CD4-positive, alpha-beta T cell treated with Interleukin-6 for 4 hours (primary cell): ENCODE data around the gene HEG1.
A peak's percentile ranks its signal among the peaks of the same experiment; 100 is the strongest.

Source experiments
- DNase-seq: peaks from one replicate; pipeline ENCODE4 v3.0.0-alpha.2; 2020; ENCODE audit warnings: mixed read lengths

Gene HEG1

DNA sequence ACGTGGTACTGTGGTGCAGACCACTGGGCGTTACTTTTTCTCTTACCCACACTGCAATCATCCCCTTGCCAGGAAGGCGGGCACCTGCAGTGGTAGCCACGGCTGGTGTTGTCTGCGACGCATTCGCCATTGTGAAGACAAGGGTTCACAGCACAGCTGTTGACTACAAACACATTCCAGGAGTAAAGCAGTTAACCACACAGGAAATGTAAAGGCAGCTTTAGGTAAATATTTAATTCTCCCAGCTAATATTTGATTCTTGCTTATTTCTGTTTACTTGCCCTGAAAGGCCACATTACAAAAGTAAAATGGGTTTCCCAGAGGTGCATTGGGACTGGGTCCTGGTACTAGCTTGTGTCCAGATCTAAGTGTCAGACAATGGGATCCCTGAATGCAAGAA lies 45.4 kb downstream of the HEG1 start:
- no peak for DNase-seq

GRCh38 chr3:125008766-125009165 lies 47.0 kb downstream of the HEG1 start:
- DNase-seq: no peak

DNA sequence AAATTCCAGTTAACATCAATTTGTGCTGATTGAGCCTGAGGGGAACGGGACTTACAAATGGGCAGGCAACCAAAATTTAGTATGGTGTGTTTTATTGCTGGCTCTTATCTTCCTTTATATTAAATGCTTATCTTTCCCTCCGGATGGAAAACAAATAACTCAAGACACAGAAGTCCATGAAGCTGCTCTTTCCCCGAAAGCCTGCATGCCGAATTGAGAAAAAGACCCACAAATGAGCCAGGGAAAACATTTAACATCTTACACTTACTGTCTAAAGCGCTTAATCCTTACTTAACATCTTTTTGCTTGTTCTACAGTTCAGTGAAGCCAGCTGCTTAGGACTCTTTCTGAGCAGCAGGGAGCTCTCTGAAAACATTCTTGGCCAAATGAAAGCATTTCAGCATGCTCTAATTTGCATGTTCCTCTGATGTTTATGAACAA lies 49.5 kb downstream of the HEG1 start:
- no peak for DNase-seq

DNA sequence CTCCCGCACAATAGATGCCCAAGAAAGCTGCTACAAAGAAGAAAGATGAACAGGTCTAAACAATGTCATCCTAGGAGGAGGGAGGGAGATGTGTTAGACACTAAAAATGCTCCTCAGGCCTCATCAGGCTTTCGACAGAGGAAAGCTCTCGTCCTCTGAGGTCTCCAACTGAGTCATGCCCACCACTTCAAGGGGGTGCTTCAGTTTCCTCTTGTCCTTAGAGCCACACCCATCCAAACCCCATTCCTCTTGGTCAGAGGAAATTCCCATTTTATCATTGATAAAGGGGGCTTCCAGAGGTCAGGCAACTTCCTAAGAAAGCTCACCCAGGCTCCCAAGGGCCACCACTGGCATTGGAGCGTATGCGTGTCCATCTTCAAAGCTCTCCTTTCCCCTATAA lies 50.1 kb downstream of the HEG1 start:
- DNase-seq: no peak

GRCh38 chr3:125005222-125005621 lies 50.6 kb downstream of the HEG1 start:
- no peak for DNase-seq

GRCh38 chr3:125003859-125004595 lies 51.8 kb downstream of the HEG1 start:
- DNase-seq: no peak

GRCh38 chr3:125003369-125003853 lies 52.4 kb downstream of the HEG1 start:
- DNase-seq: no peak

DNA sequence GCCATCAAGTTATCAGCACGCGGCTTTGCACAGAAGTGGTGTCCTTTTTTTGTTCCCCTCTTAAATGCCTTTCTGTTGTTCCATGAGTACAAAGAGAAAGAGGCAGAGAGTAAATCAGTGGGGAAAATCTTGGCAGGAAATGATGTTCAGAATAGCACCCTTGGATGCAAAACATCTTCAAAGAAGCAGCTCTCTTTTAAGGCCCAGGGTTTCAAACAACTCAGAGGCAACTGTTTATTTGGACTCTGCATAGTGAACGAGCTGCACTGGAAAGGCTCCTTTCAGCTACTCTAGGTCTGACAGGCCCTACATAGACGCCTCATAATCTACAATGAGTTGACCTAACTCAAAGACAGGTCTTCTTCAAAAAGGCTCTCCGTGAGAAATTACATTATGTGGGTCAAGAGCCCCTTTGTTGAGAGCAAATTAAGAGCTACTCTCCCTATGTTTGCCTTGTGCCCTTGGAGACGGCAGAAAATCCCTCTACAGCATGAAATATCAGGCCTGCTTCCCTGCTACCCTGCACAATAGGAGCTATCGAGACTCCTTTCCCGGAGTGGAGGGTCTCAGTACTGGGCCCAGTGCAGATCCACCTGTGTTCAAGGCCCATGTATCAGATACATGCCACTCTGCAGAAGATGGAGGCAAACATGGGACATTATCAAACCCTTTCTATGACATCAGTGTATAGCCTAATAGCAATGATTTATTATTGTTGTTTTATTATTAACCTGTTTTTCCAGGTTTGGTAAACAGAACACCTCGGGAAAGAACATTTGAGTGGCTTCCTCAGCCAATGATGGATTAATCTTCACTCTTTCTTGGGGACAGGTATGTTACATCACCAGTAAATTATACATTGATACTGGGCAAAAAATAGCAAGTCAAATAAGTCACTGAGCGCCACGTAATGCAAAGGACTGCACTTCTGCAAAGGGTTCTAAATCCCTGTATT lies 53.1 kb downstream of the HEG1 start:
- DNase-seq: no peak

GRCh38 chr3:125001557-125002413 lies 54.0 kb downstream of the HEG1 start:
- no peak for DNase-seq

DNA sequence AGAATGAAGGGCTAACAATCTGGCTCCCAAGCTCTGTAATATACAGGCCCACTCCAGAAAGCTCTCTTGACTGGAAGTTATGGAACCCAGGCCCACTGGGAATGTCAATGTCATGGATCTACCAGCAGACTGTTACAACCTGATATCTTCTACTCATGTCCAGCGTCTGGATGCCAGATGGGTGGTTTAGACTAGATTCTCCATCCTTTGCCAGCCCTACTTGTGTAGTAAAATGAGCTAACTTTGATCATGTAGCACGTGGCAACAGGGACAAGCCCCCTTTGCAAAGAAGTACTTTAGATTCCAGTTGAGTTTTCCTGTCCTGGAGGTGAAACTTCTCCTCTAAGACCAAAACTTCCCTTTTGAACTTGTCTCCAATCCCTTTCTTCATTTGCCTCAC lies 55.1 kb downstream of the HEG1 start:
- no peak for DNase-seq

GRCh38 chr3:124999897-125000435 lies 55.8 kb downstream of the HEG1 start:
- no peak for DNase-seq

GRCh38 chr3:124999317-124999716 lies 56.5 kb downstream of the HEG1 start:
- DNase-seq: no peak

- DNase-seq: no peak
Observed at GRCh38 chr3:124998247-124998630, 57.6 kb downstream of the HEG1 start.

DNA sequence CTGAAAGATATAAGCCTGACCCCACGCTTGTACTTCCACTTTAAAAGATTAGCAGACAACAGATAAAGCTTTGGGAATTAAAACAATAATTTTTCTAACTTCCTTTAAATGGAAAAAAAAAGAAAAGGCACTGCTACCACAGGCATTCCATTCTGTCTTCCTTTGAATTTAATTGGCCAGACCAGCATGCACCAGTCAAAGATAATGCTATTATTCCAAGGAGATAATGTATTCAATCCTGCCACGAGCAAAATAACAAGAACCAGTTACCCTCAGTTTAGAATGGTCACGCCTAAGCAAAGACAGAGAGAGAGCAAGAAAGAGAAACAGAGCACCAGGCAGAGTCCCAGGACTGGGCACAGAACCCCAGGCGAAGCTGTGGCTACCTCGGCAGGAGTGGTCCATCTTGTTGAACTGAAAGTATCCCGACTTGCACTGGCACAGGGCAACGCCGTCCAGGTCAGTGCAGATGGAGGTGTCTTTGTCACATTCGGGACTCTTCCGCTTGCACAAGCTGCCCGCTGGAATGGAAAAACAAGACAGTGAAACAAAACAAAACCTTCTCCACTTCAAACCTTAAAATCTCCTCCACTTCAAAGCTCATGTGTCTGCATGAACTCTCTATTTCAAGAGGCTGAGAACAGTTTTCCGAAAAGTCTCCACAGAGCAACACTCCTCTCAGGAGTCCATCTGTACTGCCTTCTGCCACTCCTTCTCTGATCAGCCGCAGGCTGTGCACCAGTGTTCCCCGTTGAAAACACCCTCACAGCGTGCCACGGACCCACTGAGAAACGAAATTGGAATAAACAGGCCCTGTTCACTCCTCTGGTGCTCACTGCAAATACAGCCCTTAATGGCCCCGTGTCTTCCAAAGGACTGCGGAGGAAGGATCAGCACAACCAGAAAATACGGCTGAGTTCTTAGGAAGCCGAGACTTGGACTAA lies 58.2 kb downstream of the HEG1 start:
- no peak for DNase-seq

GRCh38 chr3:124995460-124995994 lies 60.3 kb downstream of the HEG1 start:
- DNase-seq: peak; percentile 57

DNA sequence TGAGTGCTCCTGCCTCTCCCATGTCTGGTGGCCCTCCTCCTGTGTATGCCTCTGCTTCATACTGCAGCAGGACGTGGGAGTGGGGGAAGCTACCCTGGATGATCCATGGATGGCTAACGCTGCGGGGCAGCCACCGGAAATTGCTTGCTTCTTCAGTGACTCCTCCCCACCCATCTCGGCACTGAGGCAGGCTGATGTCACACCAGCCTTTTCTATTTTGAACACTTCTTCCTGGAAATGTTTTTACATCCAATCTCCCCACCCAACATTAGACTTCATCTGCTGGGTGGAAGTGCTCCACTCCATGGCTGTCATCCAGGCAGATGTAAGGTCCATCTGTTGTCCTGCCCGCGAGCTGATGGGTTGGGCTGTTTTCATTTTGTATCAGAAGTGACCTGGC lies 62.3 kb downstream of the HEG1 start:
- DNase-seq: no peak

GRCh38 chr3:124992041-124992440 lies 63.8 kb downstream of the HEG1 start:
- no peak for DNase-seq

- DNase-seq: no peak
Observed at GRCh38 chr3:124986192-124987143, 69.3 kb downstream of the HEG1 start.

GRCh38 chr3:124985349-124985748 lies 70.4 kb downstream of the HEG1 start:
- no peak for DNase-seq

GRCh38 chr3:124984754-124985153 lies 71.0 kb downstream of the HEG1 start:
- no peak for DNase-seq
